PC-3 (cell line): ENCODE results near the gene SPATA20. TPM values are rescaled to one million over a fixed set of nuclear protein-coding genes. Genes with fewer than 3 reads are reported as not detected.

Source experiments
- ATAC-seq: fragments of 200-7000 bp; cut with Tn5 transposase; 2 replicates; pipeline ENCODE4 v1.9.1; 2020; ENCODE audit warnings: mild to moderate bottlenecking, moderate library complexity
- BruUV-seq: library from RNA; stranded (reverse); fragments of 400-500 nt; replicated peaks from 2 replicates; lab custom pipeline; 2021; lab: Mats Ljungman, UMichigan
- CTCF ChIA-PET: fragments of 300-600 bp; sonication (Branson Sonifier 250); formaldehyde crosslinking; loops from one replicate; lab custom pipeline; 2022; ENCODE audit warnings: antibody characterized with exemption; lab: Charles Lee
- POLR2A ChIA-PET: fragments of 300-600 bp; sonication (Branson Sonifier 250); formaldehyde crosslinking; loops from one replicate; lab custom pipeline; 2022; ENCODE audit warnings: antibody characterized with exemption; ENCODE audit not compliant: unreplicated experiment; lab: Charles Lee
- DNase-seq: peaks from one replicate; pipeline ENCODE4 v3.0.0-alpha.2; 2015
- H2AFZ ChIP-seq: fragments of 300-600 bp; sonication (generic); 2 replicates; pipeline ENCODE4 v1.6.0; 2016; ENCODE audit warnings: antibody characterized with exemption, low read length
- H3F3A ChIP-seq: fragments of 300-600 bp; sonication (generic); one replicate; pipeline ENCODE4 v1.6.0; 2017; ENCODE audit warnings: antibody characterized with exemption, low read length, control low read depth, mild to moderate bottlenecking; ENCODE audit not compliant: unreplicated experiment
- H3K27ac ChIP-seq: fragments of 300-600 bp; sonication (generic); 2 replicates; pipeline ENCODE4 v1.5.1; 2016; ENCODE audit warnings: mild to moderate bottlenecking, low read length
- H3K27me3 ChIP-seq: fragments of 300-600 bp; sonication (generic); 2 replicates; pipeline ENCODE4 v1.6.1; 2016; ENCODE audit warnings: low read length, mixed read lengths
- H3K36me3 ChIP-seq: fragments of 300-600 bp; sonication (generic); 2 replicates; pipeline ENCODE4 v1.6.1; 2016; ENCODE audit warnings: low read depth, mixed run types, low read length, mixed read lengths
- H3K4me1 ChIP-seq: fragments of 300-600 bp; sonication (generic); 2 replicates; pipeline ENCODE4 v1.5.1; 2016; ENCODE audit warnings: low read length; ENCODE audit not compliant: insufficient read depth
- H3K4me2 ChIP-seq: fragments of 300-600 bp; sonication (generic); 2 replicates; pipeline ENCODE4 v1.6.0; 2016; ENCODE audit warnings: low read length
- H3K4me3 ChIP-seq: fragments of 300-600 bp; sonication (generic); 2 replicates; pipeline ENCODE4 v1.5.1; 2016; ENCODE audit warnings: mild to moderate bottlenecking, low read length, mixed read lengths
- H3K79me2 ChIP-seq: fragments of 300-600 bp; sonication (generic); 2 replicates; pipeline ENCODE4 v1.6.1; 2017; ENCODE audit warnings: low read length, mixed read lengths
- H3K9ac ChIP-seq: fragments of 300-600 bp; sonication (generic); 2 replicates; pipeline ENCODE4 v1.6.0; 2016; ENCODE audit warnings: mild to moderate bottlenecking, low read length
- H3K9me2 ChIP-seq: fragments of 300-600 bp; sonication (generic); replicated peaks from 2 replicates; pipeline ENCODE4 v1.6.1; 2016; ENCODE audit warnings: mixed run types, low read length, mixed read lengths
- H3K9me3 ChIP-seq: fragments of 300-600 bp; sonication (generic); 2 replicates; pipeline ENCODE4 v1.6.1; 2016; ENCODE audit warnings: low read length, mixed read lengths
- H4K20me1 ChIP-seq: fragments of 300-600 bp; sonication (generic); 2 replicates; pipeline ENCODE4 v1.6.1; 2016; ENCODE audit warnings: low read length, mixed read lengths
- CTCF ChIP-seq: fragments of 300-600 bp; sonication (generic); conservative IDR thresholded peaks from 2 replicates; pipeline ENCODE4 v1.5.1; 2017; ENCODE audit warnings: antibody characterized with exemption, low read depth, mild to moderate bottlenecking, low read length
- EZH2 ChIP-seq: fragments of 300-600 bp; sonication (generic); IDR thresholded peaks from one replicate; pipeline ENCODE4 v1.6.1; 2017; ENCODE audit warnings: antibody characterized with exemption, mild to moderate bottlenecking, low read length; ENCODE audit not compliant: unreplicated experiment
- EZH2phosphoT487 ChIP-seq: fragments of 300-600 bp; sonication (generic); IDR thresholded peaks from 2 replicates; pipeline ENCODE4 v1.6.1; 2018; ENCODE audit warnings: mild to moderate bottlenecking, antibody characterized with exemption, low read length, borderline replicate concordance
- intact Hi-C: fragments of 100-400 bp; cut with micrococcal nuclease; formaldehyde crosslinking; loops from 2 replicates; pipeline ENCODE4 v1.9.0; 2023
- total RNA-seq: library from RNA; depleted of rRNA; stranded (reverse); fragments of >200 nt; gene quantifications from 2 replicates; pipeline ENCODE4 v1.2.3, GENCODE V29; 2014

The SPATA20 gene
- total RNA-seq, 1 experiment from 2014 or later = 115 TPM

- Histone ChIP-seq H3K36me3 (no peaks in the 10 kb centered on the region), H3K9me2 (no peaks in the 10 kb centered on the region), H2AFZ (no peak overlapping the region), H3K4me1 (peaks cover 9% of the 10 kb centered on the region), H3K27ac (no peak overlapping the region), H3K9me3 (no peaks in the 10 kb centered on the region), H3K9ac (no peak overlapping the region), H3K4me2 (no peak overlapping the region), H3K27me3 (no peaks in the 10 kb centered on the region), H4K20me1 (no peaks in the 10 kb centered on the region), H3K4me3 (no peak overlapping the region), H3F3A (no peaks in the 10 kb centered on the region), H3K79me2 (no peaks in the 10 kb centered on the region)
- POLR2A ChIA-PET = no interaction called here
- DNase-seq = no peak
- CTCF ChIA-PET = interaction anchor here (0.7 kb wide), 1 partner anchor 313 kb away, joined by 3 read pairs; no protein-coding TSS in a partner anchor
- intact Hi-C loops = no loop called here
- TF ChIP-seq CTCF (no peak), EZH2 (no peak), EZH2phosphoT487 (no peak)
- no peak for ATAC-seq
- no TSS peak for BruUV-seq
Measured at GRCh38 chr17:50527155-50527762, 19.7 kb upstream of the SPATA20 start.

GRCh38 chr17:50527949-50528474, 19.0 kb upstream of the SPATA20 start:
- no peaks in the 10 kb centered on the region for H4K20me1 ChIP-seq
- H3K9me3 ChIP-seq = no peaks in the 10 kb centered on the region
- ATAC-seq (no peak), DNase-seq (no peak)
- ChIA-PET POLR2A (no interaction called here), CTCF (no interaction called here)
- no peak overlapping the region for H3K27ac ChIP-seq
- no peaks in the 10 kb centered on the region for H3K27me3 ChIP-seq
- intact Hi-C loops = no loop called here
- H3K79me2 ChIP-seq = peaks cover 5% of the 10 kb centered on the region
- no peaks in the 10 kb centered on the region for H3K9me2 ChIP-seq
- no peak overlapping the region for H3K4me2 ChIP-seq
- BruUV-seq = no TSS peak
- TF ChIP-seq CTCF (no peak), EZH2 (no peak), EZH2phosphoT487 (no peak)
- no peak overlapping the region for H3K4me3 ChIP-seq
- peaks cover 11% of the 10 kb centered on the region for H3K4me1 ChIP-seq
- H3K9ac ChIP-seq = no peak overlapping the region
- no peaks in the 10 kb centered on the region for H3K36me3 ChIP-seq
- no peak overlapping the region for H2AFZ ChIP-seq
- H3F3A ChIP-seq = no peaks in the 10 kb centered on the region

- no peaks in the 10 kb centered on the region for H3K27me3 ChIP-seq
- no peak for ATAC-seq
- no TSS peak for BruUV-seq
- no peak overlapping the region for H3K4me3 ChIP-seq
- no peak overlapping the region for H2AFZ ChIP-seq
- H3F3A ChIP-seq = no peaks in the 10 kb centered on the region
- H3K9me2 ChIP-seq = no peaks in the 10 kb centered on the region
- no peak overlapping the region for H3K27ac ChIP-seq
- H3K79me2 ChIP-seq = peaks cover 17% of the 10 kb centered on the region
- no peaks in the 10 kb centered on the region for H3K36me3 ChIP-seq
- DNase-seq = no peak
- CTCF ChIA-PET = no interaction called here
- H3K9ac ChIP-seq = no peak overlapping the region
- H4K20me1 ChIP-seq = no peaks in the 10 kb centered on the region
- H3K4me2 ChIP-seq = no peak overlapping the region
- peaks cover 29% of the 10 kb centered on the region for H3K4me1 ChIP-seq
- POLR2A ChIA-PET = no interaction called here
- intact Hi-C loops = no loop called here
- no peaks in the 10 kb centered on the region for H3K9me3 ChIP-seq
- TF ChIP-seq EZH2phosphoT487 = no peak
- no peak for TF ChIP-seq CTCF
- TF ChIP-seq EZH2 = no peak
Measured at GRCh38 chr17:50529849-50530248, 17.1 kb upstream of the SPATA20 start.
